Measurements from ENCODE around the gene SLC26A8. TPM values are rescaled to one million over a fixed set of nuclear protein-coding genes. Genes with fewer than 3 reads are reported as not detected.
"Not testable (repeated sequence)": the region's sequence is repeated elsewhere in the genome, so short reads cannot be mapped to it uniquely, and the experiment has no call there.

SLC26A8 gene
- total RNA-seq, 2 donors from 2014 or later = 15.2 TPM; not detected in 1

DNA sequence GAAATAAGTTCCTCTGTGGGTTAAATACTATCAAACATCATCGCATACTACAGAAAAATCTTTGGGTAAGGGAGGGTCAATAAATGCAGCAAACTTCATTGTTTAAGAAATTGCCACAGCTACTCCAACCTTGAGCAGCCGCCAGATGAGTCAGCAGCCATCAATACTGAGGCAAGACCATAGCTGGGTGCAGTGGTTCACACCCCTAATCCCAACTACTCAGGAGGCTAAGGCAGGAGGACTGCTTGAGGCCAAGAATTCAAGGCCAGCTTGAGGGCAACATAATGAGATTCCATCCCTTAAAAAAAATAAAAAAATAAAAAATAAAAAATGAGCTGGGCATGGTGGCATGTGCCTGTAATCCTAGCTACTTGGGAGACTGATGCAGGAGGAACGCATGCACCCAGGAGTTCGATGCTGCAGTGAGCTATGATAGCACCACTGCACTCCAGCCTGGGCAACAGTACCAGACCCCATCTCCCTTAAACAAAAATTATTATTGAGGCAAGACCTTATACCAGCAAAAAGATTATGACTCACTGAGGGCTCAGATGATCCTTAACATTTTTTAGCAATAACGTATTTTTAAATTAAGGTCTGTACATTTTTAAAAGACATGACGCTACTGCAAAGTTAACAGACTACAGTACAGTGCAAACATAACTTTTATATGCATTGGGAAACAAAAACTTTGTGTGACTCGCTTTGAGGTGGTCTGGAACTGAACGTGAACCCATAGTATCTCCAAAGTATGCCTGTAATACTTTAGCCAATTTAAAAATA lies 112.4 kb downstream of the SLC26A8 start:
- H3K4me1 ChIP-seq (replicated peaks) = no peaks in the 10 kb centered on the region
- H3K27ac ChIP-seq = no peak overlapping the region
- no peak for DNase-seq (ENCODE audit: low spot score)
- TF ChIP-seq POLR2AphosphoS5 (IDR thresholded peaks at IDR 0.05) (no peak), POLR2A (IDR thresholded peaks at IDR 0.05) (no peak)
- TF ChIP-seq, protein P1, sequence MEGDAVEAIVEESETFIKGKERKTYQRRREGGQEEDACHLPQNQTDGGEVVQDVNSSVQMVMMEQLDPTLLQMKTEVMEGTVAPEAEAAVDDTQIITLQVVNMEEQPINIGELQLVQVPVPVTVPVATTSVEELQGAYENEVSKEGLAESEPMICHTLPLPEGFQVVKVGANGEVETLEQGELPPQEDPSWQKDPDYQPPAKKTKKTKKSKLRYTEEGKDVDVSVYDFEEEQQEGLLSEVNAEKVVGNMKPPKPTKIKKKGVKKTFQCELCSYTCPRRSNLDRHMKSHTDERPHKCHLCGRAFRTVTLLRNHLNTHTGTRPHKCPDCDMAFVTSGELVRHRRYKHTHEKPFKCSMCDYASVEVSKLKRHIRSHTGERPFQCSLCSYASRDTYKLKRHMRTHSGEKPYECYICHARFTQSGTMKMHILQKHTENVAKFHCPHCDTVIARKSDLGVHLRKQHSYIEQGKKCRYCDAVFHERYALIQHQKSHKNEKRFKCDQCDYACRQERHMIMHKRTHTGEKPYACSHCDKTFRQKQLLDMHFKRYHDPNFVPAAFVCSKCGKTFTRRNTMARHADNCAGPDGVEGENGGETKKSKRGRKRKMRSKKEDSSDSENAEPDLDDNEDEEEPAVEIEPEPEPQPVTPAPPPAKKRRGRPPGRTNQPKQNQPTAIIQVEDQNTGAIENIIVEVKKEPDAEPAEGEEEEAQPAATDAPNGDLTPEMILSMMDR (IDR thresholded peaks at IDR 0.05) = no peak
- intact Hi-C loops (cut with DNase I) = no loop called here
- H3K36me3 ChIP-seq = peaks cover 0 to 3% of the 10 kb centered on the region in 2 donors
- WGBS = 91% methylated on average over 8 of the region's 8 CpGs
- no peaks in the 10 kb centered on the region for H3K27me3 ChIP-seq (replicated peaks; ENCODE audit: insufficient read depth)
- H3K4me3 ChIP-seq = no peak overlapping the region
- no peaks in the 10 kb centered on the region for H3K9me3 ChIP-seq

DNA sequence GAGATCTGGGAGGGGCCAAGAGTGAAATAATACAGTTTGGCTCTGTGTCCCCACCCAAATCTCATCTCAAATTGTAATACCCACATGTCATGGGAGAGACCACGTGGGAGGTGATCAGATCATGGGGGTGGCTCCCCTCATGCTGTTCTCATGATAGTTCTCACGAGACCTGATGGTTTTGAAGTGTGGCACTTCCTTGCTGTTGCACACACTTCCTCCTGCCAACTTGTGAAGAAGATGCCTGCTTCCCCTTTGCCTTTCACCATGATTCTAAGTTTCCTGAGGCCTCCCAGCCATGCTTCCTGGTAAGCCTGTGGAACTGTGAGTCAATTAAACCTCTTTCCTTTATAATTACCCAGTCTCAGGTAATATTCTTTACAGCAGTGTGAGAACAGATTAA lies 114.9 kb downstream of the SLC26A8 start:
- intact Hi-C loops (cut with DNase I); H3K4me3 ChIP-seq; H3K4me1 ChIP-seq (replicated peaks); DNase-seq (ENCODE audit: low spot score); H3K27me3 ChIP-seq (replicated peaks; ENCODE audit: insufficient read depth); H3K27ac ChIP-seq; H3K36me3 ChIP-seq; H3K9me3 ChIP-seq: not testable (repeated sequence)
- 94% methylated on average over 2 of the region's 2 CpGs for WGBS

DNA sequence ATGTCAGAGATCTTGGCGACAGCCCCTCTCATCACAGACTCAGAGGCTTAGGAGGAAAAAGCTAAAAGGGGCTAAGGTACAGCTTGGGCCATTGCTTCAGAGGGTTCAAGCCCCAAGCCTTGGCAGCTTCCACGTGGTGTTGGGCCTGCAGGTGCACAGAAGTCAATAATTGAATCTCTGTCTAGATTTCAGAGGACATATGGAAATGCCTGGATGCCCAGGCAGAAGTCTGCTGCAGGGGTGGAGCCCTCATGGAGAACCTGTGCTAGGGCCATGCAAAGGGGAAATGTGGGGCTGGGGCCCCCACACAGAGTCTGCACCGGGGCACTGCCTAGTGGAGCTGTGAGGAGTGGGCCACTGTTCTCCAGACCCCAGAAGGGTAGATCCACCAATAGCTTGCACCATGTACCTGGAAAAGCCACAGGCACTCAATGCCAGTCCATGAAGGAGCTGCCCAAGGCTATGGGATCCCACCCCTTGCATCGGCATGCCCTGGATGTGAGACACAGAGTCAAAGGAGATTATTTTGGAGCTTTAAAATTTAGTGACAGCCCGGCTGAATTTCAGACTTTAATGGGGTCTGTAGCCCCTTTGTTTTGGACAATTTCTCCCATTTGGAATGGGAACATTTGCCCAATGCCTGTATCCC lies 115.6 kb downstream of the SLC26A8 start:
- H3K4me3 ChIP-seq; H3K9me3 ChIP-seq; H3K27ac ChIP-seq; H3K36me3 ChIP-seq; H3K27me3 ChIP-seq (replicated peaks; ENCODE audit: insufficient read depth); intact Hi-C loops (cut with DNase I); H3K4me1 ChIP-seq (replicated peaks); DNase-seq (ENCODE audit: low spot score): not testable (repeated sequence)
- 94% methylated on average over 5 of the region's 5 CpGs for WGBS

DNA sequence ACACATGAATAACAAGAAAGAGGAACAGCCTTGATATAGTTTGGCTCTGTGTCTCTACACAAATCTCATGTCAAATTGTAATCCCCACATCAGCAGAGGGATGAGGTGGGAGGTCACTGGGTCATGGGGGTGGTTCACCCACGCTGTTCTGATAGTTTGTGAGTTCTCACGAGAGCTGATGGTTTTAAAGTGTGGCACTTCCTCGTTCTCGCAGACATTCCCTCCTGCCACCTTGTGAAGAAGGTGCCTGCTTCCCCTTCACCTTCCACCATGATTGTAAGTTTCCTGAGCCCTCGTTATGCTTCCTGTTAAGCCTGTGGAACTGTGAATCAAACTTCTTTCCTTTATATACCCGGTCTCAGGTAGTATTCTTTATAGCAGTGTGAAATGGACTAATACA lies 116.7 kb downstream of the SLC26A8 start:
- TF ChIP-seq POLR2A (IDR thresholded peaks at IDR 0.05) (no peak), POLR2AphosphoS5 (IDR thresholded peaks at IDR 0.05) (no peak)
- TF ChIP-seq, protein P1 (IDR thresholded peaks at IDR 0.05) = no peak

DNA sequence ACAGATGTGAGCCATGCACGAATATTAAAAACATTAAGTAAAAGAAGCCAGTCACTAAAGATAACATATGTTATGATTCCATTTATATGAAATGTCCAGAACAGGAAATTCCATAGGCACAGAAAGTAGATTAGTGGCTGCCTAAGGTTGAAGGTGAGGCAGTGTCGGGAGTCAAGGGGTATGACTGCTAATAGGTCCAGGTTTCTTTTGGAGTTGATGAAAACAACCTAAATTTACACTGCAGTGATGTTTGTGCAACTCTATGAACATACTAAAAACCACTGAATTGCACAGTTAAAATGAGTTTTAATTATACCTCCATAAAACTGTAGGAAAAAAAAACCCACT lies 118.0 kb downstream of the SLC26A8 start:
- Histone ChIP-seq H3K36me3 (no peaks in the 10 kb centered on the region), H3K4me1 (replicated peaks) (no peaks in the 10 kb centered on the region), H3K4me3 (no peak overlapping the region), H3K27me3 (replicated peaks; ENCODE audit: insufficient read depth) (no peaks in the 10 kb centered on the region), H3K27ac (no peak overlapping the region), H3K9me3 (no peaks in the 10 kb centered on the region)
- WGBS = 86% methylated on average over 2 of the region's 2 CpGs
- TF ChIP-seq POLR2A (IDR thresholded peaks at IDR 0.05) = no peak
- no peak for TF ChIP-seq POLR2AphosphoS5 (IDR thresholded peaks at IDR 0.05)
- TF ChIP-seq, protein P1 (IDR thresholded peaks at IDR 0.05) = no peak
- intact Hi-C loops (cut with DNase I) = no loop called here
- no peak for DNase-seq (ENCODE audit: low spot score)

More for the DNA sequence above, 116.7 kb downstream of the SLC26A8 start:
- WGBS = 90% methylated on average over 6 of the region's 6 CpGs
- no peak for DNase-seq (ENCODE audit: low spot score)
- Histone ChIP-seq H3K27ac (no peak overlapping the region), H3K9me3 (no peaks in the 10 kb centered on the region), H3K4me1 (replicated peaks) (no peaks in the 10 kb centered on the region), H3K36me3 (no peaks in the 10 kb centered on the region), H3K27me3 (replicated peaks; ENCODE audit: insufficient read depth) (no peaks in the 10 kb centered on the region), H3K4me3 (no peak overlapping the region)
- intact Hi-C loops (cut with DNase I) = no loop called here

Measured in prostate gland (tissue), 2 donors.